Ascending aorta (tissue), 2 donors: ENCODE data around the gene ASIC3. TPM values are rescaled to one million over a fixed set of nuclear protein-coding genes. Genes with fewer than 3 reads are reported as not detected.

Source experiments
- DNase-seq, 2 donors: peaks; one replicate each; pipeline ENCODE4 v3.0.0-alpha.2; 2019; ENCODE audit warnings: low spot score in 2 of 2
- H3K27ac ChIP-seq, 2 donors: fragments of 200-600 bp; sonication (generic); one replicate each; pipeline ENCODE4 v1.5.1; 2016 to 2017; ENCODE audit warnings: mild to moderate bottlenecking in 1 of 2
- H3K27me3 ChIP-seq: fragments of 200-600 bp; sonication (generic); one replicate; pipeline ENCODE4 v1.5.1; 2017
- H3K36me3 ChIP-seq, 2 donors: fragments of 200-600 bp; sonication (generic); one replicate each; pipeline ENCODE4 v1.5.1; 2016
- H3K4me1 ChIP-seq, 2 donors: fragments of 200-600 bp; sonication (generic); one replicate each; pipeline ENCODE4 v1.5.1; 2016 to 2017; ENCODE audit warnings: mild to moderate bottlenecking in 1 of 2
- H3K4me3 ChIP-seq, 2 donors: fragments of 200-600 bp; sonication (generic); one replicate each; pipeline ENCODE4 v1.5.1; 2016 to 2017; ENCODE audit warnings: mild to moderate bottlenecking in 1 of 2
- H3K9me3 ChIP-seq, 2 donors: fragments of 200-600 bp; sonication (generic); one replicate each; pipeline ENCODE4 v1.5.1; 2016
- CTCF ChIP-seq, 3 experiments: fragments of 200-600 bp in 2 of 3; fragments of 450-650 bp in 1 of 3; sonication (generic) in 2 of 3; IDR thresholded peaks; one replicate each; pipeline ENCODE4 v1.5.1; 2016 to 2019; ENCODE audit warnings: antibody characterized with exemption in 3 of 3, mild to moderate bottlenecking in 1 of 3, moderate library complexity in 1 of 3
- intact Hi-C: fragments of 100-400 bp; cut with DNase I; formaldehyde crosslinking; loops from one replicate; pipeline ENCODE4 v1.15.1; 2023
- total RNA-seq: library from RNA; depleted of rRNA; stranded (reverse); fragments of >200 nt; gene quantifications from one replicate; pipeline ENCODE4 v1.1.0, GENCODE V29; 2016

The ASIC3 gene
- total RNA-seq, 1 donor from 2014 or later = not detected

- intact Hi-C loops = no loop called here
- no peak for DNase-seq
These were observed 2.8 kb downstream of the ASIC3 start for GRCh38 chr7:151051108-151051507.

DNA sequence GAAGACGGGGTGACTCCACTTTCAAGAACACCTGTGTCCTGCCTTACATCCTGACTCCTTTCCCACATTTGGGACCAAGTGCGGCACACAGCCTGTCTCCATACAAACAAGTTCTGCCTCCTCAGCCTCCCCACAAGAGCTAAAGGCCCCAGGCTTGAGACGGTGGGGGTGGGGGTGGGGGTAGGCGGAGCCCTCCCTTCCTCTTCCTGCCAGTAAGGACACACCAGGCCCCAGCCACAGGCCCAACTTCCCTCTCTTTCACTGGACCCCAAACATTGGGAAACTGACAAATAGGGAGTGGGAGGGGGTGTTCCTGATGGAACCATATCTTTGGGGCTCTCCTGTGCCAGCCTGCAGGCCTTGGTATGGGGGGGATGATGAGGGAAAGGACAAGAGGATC lies 4.8 kb downstream of the ASIC3 start:
- H3K36me3 ChIP-seq = no peaks in the 10 kb centered on the region
- H3K27me3 ChIP-seq = no peaks in the 10 kb centered on the region
- peaks cover 7 to 15% of the 10 kb centered on the region in 2 donors for H3K4me1 ChIP-seq
- no peak overlapping the region for H3K4me3 ChIP-seq
- no peak for TF ChIP-seq CTCF (IDR thresholded peaks at IDR 0.05)
- H3K27ac ChIP-seq = no peak overlapping the region
- H3K9me3 ChIP-seq = no peaks in the 10 kb centered on the region
- intact Hi-C loops = no loop called here
- no peak for DNase-seq

More at GRCh38 chr7:151051108-151051507, 2.8 kb downstream of the ASIC3 start:
- Histone ChIP-seq H3K27me3 (no peaks in the 10 kb centered on the region), H3K4me1 (peaks cover 0 to 7% of the 10 kb centered on the region in 2 donors), H3K9me3 (no peaks in the 10 kb centered on the region), H3K27ac (no peak overlapping the region), H3K36me3 (no peaks in the 10 kb centered on the region), H3K4me3 (no peak overlapping the region)
- no peak for TF ChIP-seq CTCF (IDR thresholded peaks at IDR 0.05)

GRCh38 chr7:151053751-151054150 lies 5.4 kb downstream of the ASIC3 start:
- no peak for TF ChIP-seq CTCF (IDR thresholded peaks at IDR 0.05)

GRCh38 chr7:151056283-151056665 lies 7.9 kb downstream of the ASIC3 start:
- no peaks in the 10 kb centered on the region for H3K9me3 ChIP-seq
- no peaks in the 10 kb centered on the region for H3K27me3 ChIP-seq
- intact Hi-C loops = loop anchor here (2.0 kb wide), 1 partner anchor 17 kb away; no protein-coding TSS in a partner anchor
- DNase-seq = no peak
- H3K27ac ChIP-seq = no peak overlapping the region
- no peaks in the 10 kb centered on the region for H3K36me3 ChIP-seq
- no peak overlapping the region for H3K4me3 ChIP-seq
- TF ChIP-seq CTCF (IDR thresholded peaks at IDR 0.05) = no peak
- peaks cover 13 to 29% of the 10 kb centered on the region in 2 donors for H3K4me1 ChIP-seq

More at GRCh38 chr7:151053751-151054150, 5.4 kb downstream of the ASIC3 start:
- Histone ChIP-seq H3K4me3 (no peak overlapping the region), H3K27me3 (no peaks in the 10 kb centered on the region), H3K9me3 (no peaks in the 10 kb centered on the region), H3K36me3 (no peaks in the 10 kb centered on the region), H3K4me1 (peaks cover 7 to 20% of the 10 kb centered on the region in 2 donors), H3K27ac (no peak overlapping the region)
- DNase-seq = no peak
- intact Hi-C loops = no loop called here

DNA sequence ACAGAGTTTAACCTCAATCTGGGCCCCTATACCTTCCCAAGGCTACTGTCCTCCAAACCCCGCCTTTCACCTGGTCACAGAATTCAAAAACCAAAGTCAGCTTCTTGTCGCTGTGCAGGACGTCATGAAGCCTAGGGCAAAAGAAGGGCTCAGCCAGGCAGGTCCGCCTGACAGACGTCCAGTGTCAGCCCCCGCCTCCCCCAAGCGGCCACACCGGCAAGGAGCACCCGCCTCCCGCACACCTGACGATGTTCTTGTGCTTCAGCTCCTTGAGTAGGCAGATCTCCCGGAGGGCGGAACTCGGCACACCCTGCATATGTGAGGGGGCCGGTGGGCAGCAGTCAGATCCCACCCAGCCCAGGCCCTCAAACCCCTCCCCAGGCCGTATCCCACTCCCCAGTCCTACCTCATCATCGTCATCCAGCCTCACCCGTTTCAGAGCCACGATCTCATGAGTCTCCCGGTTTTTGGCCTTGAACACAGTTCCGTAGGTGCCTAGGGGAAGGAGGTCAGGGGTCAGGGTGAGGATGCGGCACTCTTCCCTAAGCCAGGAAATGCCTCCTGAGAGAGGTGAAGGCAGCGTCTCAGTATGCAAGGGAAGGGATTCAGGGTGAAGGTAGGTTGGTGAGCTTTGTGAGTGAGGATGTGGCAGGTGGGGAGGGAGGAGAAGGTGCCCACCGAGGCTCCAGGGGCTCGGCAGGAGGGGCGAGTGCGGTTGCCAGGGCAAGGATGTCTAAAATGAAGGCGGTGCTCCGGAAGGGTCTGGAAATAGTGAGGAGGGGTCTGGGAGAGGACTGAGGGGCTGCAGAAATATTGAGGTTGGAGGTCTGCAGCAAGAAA lies 8.6 kb downstream of the ASIC3 start:
- TF ChIP-seq CTCF (IDR thresholded peaks at IDR 0.05) = no peak
- H3K27ac ChIP-seq = no peak overlapping the region
- H3K4me1 ChIP-seq = peaks cover 14 to 31% of the 10 kb centered on the region in 2 donors
- H3K9me3 ChIP-seq = no peaks in the 10 kb centered on the region
- peak overlapping the region; percentile 52 to 92 for H3K4me3 ChIP-seq
- intact Hi-C loops = loop anchor here (2.0 kb wide), 1 partner anchor 18 kb away; no protein-coding TSS in a partner anchor
- DNase-seq = no peak
- no peaks in the 10 kb centered on the region for H3K27me3 ChIP-seq
- H3K36me3 ChIP-seq = no peaks in the 10 kb centered on the region
